ENCODE results near the gene WWP2.

DNA sequence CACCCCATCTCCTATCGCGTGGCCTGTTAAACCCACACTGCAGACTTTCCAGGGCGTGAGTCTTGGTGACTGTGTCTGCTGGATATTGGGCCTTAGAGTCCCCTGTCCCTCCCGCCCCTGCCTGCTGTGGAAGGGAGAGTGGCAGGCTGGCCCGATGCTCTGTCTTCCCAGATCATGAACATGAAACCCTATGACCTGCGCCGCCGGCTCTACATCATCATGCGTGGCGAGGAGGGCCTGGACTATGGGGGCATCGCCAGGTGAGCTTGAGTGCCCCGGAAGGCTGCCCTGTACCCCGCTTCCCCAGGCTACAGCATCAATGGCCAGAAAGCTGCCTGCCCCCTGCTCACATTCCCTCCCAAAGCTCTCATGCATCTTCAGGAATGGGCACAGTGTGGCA lies 169.5 kb downstream of the WWP2 start:
- TF ChIP-seq, protein P1, sequence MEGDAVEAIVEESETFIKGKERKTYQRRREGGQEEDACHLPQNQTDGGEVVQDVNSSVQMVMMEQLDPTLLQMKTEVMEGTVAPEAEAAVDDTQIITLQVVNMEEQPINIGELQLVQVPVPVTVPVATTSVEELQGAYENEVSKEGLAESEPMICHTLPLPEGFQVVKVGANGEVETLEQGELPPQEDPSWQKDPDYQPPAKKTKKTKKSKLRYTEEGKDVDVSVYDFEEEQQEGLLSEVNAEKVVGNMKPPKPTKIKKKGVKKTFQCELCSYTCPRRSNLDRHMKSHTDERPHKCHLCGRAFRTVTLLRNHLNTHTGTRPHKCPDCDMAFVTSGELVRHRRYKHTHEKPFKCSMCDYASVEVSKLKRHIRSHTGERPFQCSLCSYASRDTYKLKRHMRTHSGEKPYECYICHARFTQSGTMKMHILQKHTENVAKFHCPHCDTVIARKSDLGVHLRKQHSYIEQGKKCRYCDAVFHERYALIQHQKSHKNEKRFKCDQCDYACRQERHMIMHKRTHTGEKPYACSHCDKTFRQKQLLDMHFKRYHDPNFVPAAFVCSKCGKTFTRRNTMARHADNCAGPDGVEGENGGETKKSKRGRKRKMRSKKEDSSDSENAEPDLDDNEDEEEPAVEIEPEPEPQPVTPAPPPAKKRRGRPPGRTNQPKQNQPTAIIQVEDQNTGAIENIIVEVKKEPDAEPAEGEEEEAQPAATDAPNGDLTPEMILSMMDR (IDR thresholded peaks at IDR 0.05), result no peak
- no peak for TF ChIP-seq POLR2A (IDR thresholded peaks at IDR 0.05)
